Measurements from ENCODE around the gene ZFC3H1. TPM values are rescaled to one million over a fixed set of nuclear protein-coding genes. Genes with fewer than 3 reads are reported as not detected.
"Not testable (repeated sequence)": the region's sequence is repeated elsewhere in the genome, so short reads cannot be mapped to it uniquely, and the experiment has no call there.

Gene ZFC3H1
- total RNA-seq = 10 to 100 TPM; 54.6 to 79.2 TPM

DNA sequence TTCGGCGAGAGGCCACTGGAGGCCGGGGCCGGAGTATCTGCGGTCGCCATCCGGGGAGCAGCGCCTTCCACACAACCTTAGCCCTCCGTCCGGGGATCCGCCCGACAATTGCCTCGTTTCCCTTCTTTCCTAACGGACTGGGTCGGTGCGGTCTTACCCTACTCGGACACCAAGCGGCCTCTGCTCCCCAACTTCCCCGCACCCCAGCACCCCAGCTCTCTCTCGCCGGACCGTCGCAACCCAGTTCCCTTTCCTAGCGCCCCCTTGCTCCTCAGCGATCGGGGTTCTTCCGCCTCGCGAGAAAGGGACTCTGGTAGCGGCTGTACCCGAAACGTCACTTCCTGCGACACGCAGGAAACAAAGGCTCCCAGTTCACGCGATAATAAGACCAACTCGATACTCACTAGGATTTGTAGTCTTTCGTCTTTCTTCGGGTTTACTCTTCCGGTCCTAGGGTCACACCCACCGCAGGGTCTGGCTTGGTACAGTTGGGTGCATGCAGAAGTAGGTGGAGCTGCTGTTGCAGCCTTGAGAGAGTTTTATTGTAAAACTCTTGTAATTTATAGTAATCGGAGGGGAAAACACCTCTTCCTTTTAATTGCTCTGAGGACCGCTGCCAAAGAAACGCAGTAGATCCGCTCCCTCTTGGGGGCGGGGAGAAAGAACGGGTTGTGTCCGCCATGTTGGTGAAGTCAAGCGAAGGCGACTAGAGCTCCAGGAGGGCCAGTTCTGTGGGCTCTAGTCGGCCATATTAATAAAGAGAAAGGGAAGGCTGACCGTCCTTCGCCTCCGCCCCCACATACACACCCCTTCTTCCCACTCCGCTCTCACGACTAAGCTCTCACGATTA, at the start of gene ZFC3H1, which contains the start of gene THAP2:
Gene ZFC3H1 (minus strand): TSS at position 288 of the 850 bp plus-strand sequence. CDS start 238 bp downstream, at position 50.
Gene THAP2 (plus strand): TSS at position 741 of the 850 bp plus-strand sequence. CDS start 209 bp downstream, outside the sequence.
- Mint-ChIP-seq H3K4me3 (peak within 1 kb of the TSS; percentile 95), H3K4me1 (peaks cover 36% of the 10 kb centered on the region), H3K27ac (peak within 1 kb of the TSS; percentile 99), H3K36me3 (peaks cover 33% of the 10 kb centered on the region), H3K27me3 (no peaks in the 10 kb centered on the region), H3K9me3 (ENCODE audit: low read depth) (no peaks in the 10 kb centered on the region)
- ATAC-seq (peak; percentile 87), DNase-seq (peak; percentile 97)
- CTCF ChIA-PET = interaction anchor here (0.9 to 3.7 kb wide), 9 partner anchors 18 to 91 kb away, joined by 3 to 45 read pairs (median 8); partner anchors contain the start of genes RAB21 and TMEM19

- CTCF ChIA-PET = no interaction called here
- Mint-ChIP-seq H3K4me3 (no peak overlapping the region), H3K4me1 (peaks cover 5% of the 10 kb centered on the region), H3K27me3 (peaks cover 12% of the 10 kb centered on the region), H3K36me3 (peaks cover 15% of the 10 kb centered on the region), H3K9me3 (ENCODE audit: low read depth) (peaks cover 8% of the 10 kb centered on the region), H3K27ac (no peak overlapping the region)
- ATAC-seq = no peak
- no peak for DNase-seq
Measured at GRCh38 chr12:71710276-71711125, 46.9 kb upstream of the ZFC3H1 start.

GRCh38 chr12:71708658-71709057, 45.0 kb upstream of the ZFC3H1 start:
- peaks cover 12% of the 10 kb centered on the region for H3K27me3 Mint-ChIP-seq
- CTCF ChIA-PET = no interaction called here
- H3K36me3 Mint-ChIP-seq = peaks cover 17% of the 10 kb centered on the region
- H3K9me3 Mint-ChIP-seq (ENCODE audit: low read depth) = peaks cover 8% of the 10 kb centered on the region
- H3K4me3 Mint-ChIP-seq = no peak overlapping the region
- ATAC-seq (no peak), DNase-seq (no peak)
- H3K4me1 Mint-ChIP-seq = peaks cover 5% of the 10 kb centered on the region
- no peak overlapping the region for H3K27ac Mint-ChIP-seq

GRCh38 chr12:71704920-71705319, 41.3 kb upstream of the ZFC3H1 start:
- Mint-ChIP-seq H3K4me3 (no peak overlapping the region), H3K27me3 (no peaks in the 10 kb centered on the region), H3K27ac (no peak overlapping the region), H3K9me3 (ENCODE audit: low read depth) (no peaks in the 10 kb centered on the region), H3K4me1 (peaks cover 5% of the 10 kb centered on the region), H3K36me3 (peaks cover 25% of the 10 kb centered on the region)
- ATAC-seq = no peak
- DNase-seq = no peak
- CTCF ChIA-PET = no interaction called here

DNA sequence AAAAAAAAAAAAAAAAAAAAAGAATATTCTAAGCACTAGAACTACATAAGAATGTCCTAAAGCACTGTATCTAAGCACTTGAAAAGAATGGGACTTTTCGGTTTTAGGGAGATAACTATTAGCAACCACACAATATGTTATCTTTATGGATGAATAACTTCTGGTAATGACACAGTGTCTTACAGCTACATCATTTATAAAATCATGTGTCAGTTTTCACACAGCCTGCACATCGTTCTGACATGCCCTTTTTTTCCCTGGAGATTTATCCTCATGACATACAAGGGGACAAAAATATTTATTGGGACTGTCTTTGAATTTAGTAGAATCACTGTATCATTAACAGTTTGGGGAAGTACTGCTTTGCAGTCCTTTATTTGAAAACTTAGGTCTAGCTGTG, 39.6 kb upstream of the ZFC3H1 start:
- Mint-ChIP-seq H3K27ac (no peak overlapping the region), H3K27me3 (no peaks in the 10 kb centered on the region), H3K4me1 (peaks cover 4% of the 10 kb centered on the region), H3K9me3 (ENCODE audit: low read depth) (no peaks in the 10 kb centered on the region), H3K4me3 (no peak overlapping the region), H3K36me3 (peaks cover 35% of the 10 kb centered on the region)
- ATAC-seq (no peak), DNase-seq (no peak)
- CTCF ChIA-PET = interaction anchor here (1.9 to 2.1 kb wide), 2 partner anchors 16 to 67 kb away, joined by 8 to 11 read pairs; partner anchors contain the start of gene TMEM19

DNA sequence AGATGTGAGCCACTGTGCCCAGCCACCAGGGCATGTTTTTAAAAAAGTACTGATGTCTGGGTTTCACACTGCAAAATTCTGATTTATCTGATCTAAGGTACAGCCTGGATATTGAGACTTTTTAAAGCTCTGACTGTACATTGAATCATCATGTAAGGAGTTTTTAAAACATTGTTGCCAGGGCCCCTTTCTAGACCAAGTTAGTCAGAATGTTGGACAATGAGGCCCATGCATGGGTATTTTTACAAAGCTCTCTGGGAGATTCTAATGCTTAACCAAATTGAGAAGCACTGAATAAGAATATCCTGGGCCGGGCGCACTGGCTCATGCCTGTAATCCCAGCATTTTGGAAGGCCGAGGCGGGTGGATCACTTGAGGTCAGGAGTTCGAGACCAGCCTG, 38.9 kb upstream of the ZFC3H1 start:
- DNase-seq = no peak
- Mint-ChIP-seq H3K9me3 (ENCODE audit: low read depth) (no peaks in the 10 kb centered on the region), H3K27ac (no peak overlapping the region)

DNA sequence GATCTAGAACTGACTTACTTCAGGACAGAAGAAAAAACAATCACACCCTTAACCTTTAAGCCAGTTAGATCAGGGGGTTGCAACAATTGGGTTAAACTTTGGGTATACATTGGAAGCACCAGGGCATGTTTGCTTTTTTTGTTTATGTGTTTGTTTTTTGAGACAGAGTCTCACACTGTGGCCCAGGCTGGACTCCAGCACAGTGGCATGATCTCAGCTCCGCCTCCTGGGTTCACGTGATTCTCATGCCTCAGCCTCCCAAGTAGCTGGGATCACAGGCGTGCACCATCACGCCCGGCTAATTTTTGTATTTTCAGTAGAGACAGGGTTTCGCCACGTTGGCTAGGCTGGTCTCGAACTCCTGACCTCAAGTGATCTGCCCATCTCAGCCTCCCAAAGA, 38.5 kb upstream of the ZFC3H1 start:
- DNase-seq; H3K9me3 Mint-ChIP-seq (ENCODE audit: low read depth); H3K27ac Mint-ChIP-seq; CTCF ChIA-PET; H3K4me1 Mint-ChIP-seq; ATAC-seq; H3K27me3 Mint-ChIP-seq; H3K4me3 Mint-ChIP-seq: not testable (repeated sequence)
- H3K36me3 Mint-ChIP-seq = peaks cover 34% of the 10 kb centered on the region

More for the DNA sequence above, 38.9 kb upstream of the ZFC3H1 start:
- CTCF ChIA-PET = interaction anchor here (1.9 to 2.1 kb wide), 2 partner anchors 16 to 66 kb away, joined by 8 to 11 read pairs; partner anchors contain the start of gene TMEM19
- Mint-ChIP-seq H3K27me3 (no peaks in the 10 kb centered on the region), H3K4me3 (no peak overlapping the region), H3K4me1 (no peaks in the 10 kb centered on the region), H3K36me3 (peaks cover 36% of the 10 kb centered on the region)
- no peak for ATAC-seq

GRCh38 chr12:71695782-71696181, 32.1 kb upstream of the ZFC3H1 start:
- no peak overlapping the region for H3K27ac Mint-ChIP-seq
- no peaks in the 10 kb centered on the region for H3K9me3 Mint-ChIP-seq (ENCODE audit: low read depth)
- peaks cover 35% of the 10 kb centered on the region for H3K36me3 Mint-ChIP-seq
- no peaks in the 10 kb centered on the region for H3K27me3 Mint-ChIP-seq
- H3K4me3 Mint-ChIP-seq = no peak overlapping the region
- CTCF ChIA-PET = interaction anchor here (1.1 to 1.8 kb wide), 2 partner anchors 9 to 51 kb away, joined by 3 to 7 read pairs; partner anchors contain the start of gene TMEM19
- DNase-seq = no peak
- peaks cover 2% of the 10 kb centered on the region for H3K4me1 Mint-ChIP-seq
- ATAC-seq = no peak

DNA sequence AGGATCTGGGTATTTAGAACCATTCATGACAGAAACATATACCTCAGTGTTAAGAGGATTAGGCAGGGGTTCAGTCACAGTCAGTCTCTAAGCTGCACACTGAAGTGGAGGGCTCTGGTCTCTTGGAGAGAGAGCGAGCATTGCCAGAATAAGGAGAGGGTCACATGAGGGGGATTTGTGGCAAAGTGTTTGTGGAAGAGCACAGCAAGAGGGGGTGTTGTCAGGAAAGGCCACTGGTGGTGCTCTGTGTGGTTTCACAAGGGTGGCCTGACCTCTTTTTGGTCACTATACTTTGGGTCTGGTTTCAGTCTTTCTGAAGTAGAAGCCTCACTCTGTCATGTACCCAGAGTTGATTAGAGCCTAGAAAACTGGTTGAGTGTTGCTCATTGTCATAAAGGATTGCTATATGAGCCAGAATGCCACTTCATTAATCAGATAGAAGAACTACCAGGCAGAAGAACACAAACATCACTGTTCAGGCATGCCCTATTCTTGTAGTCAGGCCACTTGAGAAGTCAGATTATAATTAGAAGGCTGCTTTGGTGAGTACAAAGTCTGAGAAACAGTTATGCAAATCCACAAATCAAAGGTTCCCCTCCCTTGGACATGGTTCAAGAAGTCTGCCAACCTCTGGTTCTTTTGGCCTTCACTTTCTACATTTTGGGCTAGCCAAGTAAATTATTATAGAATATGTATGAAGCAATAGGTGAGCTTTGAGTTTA, 30.6 kb upstream of the ZFC3H1 start:
- H3K27me3 Mint-ChIP-seq = no peaks in the 10 kb centered on the region
- H3K4me1 Mint-ChIP-seq = peaks cover 7% of the 10 kb centered on the region
- CTCF ChIA-PET = interaction anchor here (1.1 kb wide), 1 partner anchor 53 kb away, joined by 3 read pairs; no protein-coding TSS in a partner anchor
- DNase-seq (no peak), ATAC-seq (no peak)
- no peaks in the 10 kb centered on the region for H3K9me3 Mint-ChIP-seq (ENCODE audit: low read depth)
- H3K36me3 Mint-ChIP-seq = peaks cover 25% of the 10 kb centered on the region
- no peak overlapping the region for H3K27ac Mint-ChIP-seq
- no peak overlapping the region for H3K4me3 Mint-ChIP-seq

DNA sequence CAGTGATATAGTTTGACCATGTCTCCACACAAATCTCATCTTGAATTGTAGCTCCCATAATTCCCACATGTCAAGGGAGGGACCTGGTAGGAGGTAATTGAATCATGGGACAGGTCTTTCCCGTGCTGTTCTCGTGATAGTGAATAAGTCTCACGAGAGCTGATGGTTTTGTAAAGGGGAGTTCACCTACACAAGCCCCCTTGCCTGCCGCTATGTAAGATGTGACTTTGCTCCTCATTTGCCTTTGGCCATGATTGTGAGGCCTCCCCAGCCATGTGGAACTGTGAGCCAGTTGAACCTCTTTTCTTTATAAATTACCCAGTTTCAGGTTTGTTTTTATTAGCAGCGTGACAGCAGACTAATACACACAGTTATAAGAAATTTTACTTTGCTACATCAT, 30.0 kb upstream of the ZFC3H1 start:
- H3K27me3 Mint-ChIP-seq; H3K4me1 Mint-ChIP-seq; H3K27ac Mint-ChIP-seq; ATAC-seq; H3K9me3 Mint-ChIP-seq (ENCODE audit: low read depth); DNase-seq; CTCF ChIA-PET; H3K4me3 Mint-ChIP-seq: not testable (repeated sequence)
- H3K36me3 Mint-ChIP-seq = peaks cover 19% of the 10 kb centered on the region

DNA sequence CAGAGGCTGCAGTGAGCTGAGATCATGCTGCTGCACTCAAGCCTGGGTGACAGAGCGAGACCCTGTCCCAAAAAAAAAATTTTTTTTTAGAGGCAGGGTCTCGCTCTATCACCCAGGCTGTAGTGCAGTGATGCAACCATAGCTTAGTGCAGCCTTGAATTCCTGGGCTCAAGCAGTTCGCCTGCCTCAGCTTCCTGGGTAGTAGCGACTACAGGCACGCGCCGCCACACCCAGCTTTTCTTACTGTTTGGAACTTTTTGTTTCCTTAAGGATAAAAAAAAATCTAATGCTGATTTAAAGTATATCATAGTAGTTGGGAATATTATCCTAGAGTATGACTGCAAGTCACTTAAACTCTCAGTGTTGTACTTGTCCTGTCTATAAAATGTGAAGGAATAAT, 29.5 kb upstream of the ZFC3H1 start:
- Mint-ChIP-seq H3K4me3 (no peak overlapping the region), H3K9me3 (ENCODE audit: low read depth) (no peaks in the 10 kb centered on the region), H3K36me3 (peaks cover 15% of the 10 kb centered on the region), H3K27me3 (no peaks in the 10 kb centered on the region), H3K4me1 (peaks cover 15% of the 10 kb centered on the region), H3K27ac (no peak overlapping the region)
- CTCF ChIA-PET = no interaction called here
- ATAC-seq = no peak
- DNase-seq = no peak

- CTCF ChIA-PET = no interaction called here
- Mint-ChIP-seq H3K9me3 (ENCODE audit: low read depth) (no peaks in the 10 kb centered on the region), H3K4me3 (no peak overlapping the region), H3K27me3 (no peaks in the 10 kb centered on the region), H3K27ac (no peak overlapping the region), H3K36me3 (peaks cover 10% of the 10 kb centered on the region), H3K4me1 (peaks cover 21% of the 10 kb centered on the region)
- ATAC-seq (no peak), DNase-seq (no peak)
Measured at GRCh38 chr12:71691504-71692129, 28.0 kb upstream of the ZFC3H1 start.

Measured in activated CD8-positive, alpha-beta memory T cell treated with anti-CD3 and anti-CD28 coated beads, Interleukin-2, amount 10 ng/mL, durations not matched to agents 7 days and 5 days (primary cell).